Gastroesophageal sphincter (tissue), 3 donors: Measurements from ENCODE around the gene MAS1L.

Experiments used
- CTCF ChIP-seq, 4 experiments: fragments of 200-600 bp in 2 of 4; fragments of 450-650 bp in 2 of 4; sonication (generic) in 1 of 4; IDR thresholded peaks; one replicate each; pipeline ENCODE4 v1.5.1; 2017 to 2019; ENCODE audit warnings: antibody characterized with exemption in 4 of 4, mild to moderate bottlenecking in 2 of 4, moderate library complexity in 2 of 4
- POLR2AphosphoS5 ChIP-seq: sonication (generic); formaldehyde crosslinking; IDR thresholded peaks from one replicate; pipeline ENCODE4 v1.6.1; 2017; ENCODE audit warnings: antibody characterized with exemption

- TF ChIP-seq CTCF (IDR thresholded peaks at IDR 0.05) (no peak), POLR2AphosphoS5 (no peak)
These were observed 45.0 kb downstream of the MAS1L start for GRCh38 chr6:29442719-29443118.
